Myocyte (in vitro differentiated cells): ENCODE measurements around the gene ERH. TPM values are rescaled to one million over a fixed set of nuclear protein-coding genes. Genes with fewer than 3 reads are reported as not detected.
"Not testable (repeated sequence)": the region's sequence is repeated elsewhere in the genome, so short reads cannot be mapped to it uniquely, and the experiment has no call there.

ENCODE experiments used
- DNase-seq: peaks from one replicate; pipeline ENCODE4 v3.0.0-alpha.2; 2012; ENCODE audit warnings: low read depth
- polyA plus RNA-seq: library from polyadenylated mRNA; unstranded; fragments of >200 nt; gene quantifications from one replicate; pipeline ENCODE4 v1.2.1, GENCODE V29; 2012; ENCODE audit warnings: missing spikeins
- total RNA-seq: library from RNA; depleted of rRNA; stranded (reverse); fragments of >200 nt; gene quantifications from 2 replicates; pipeline ENCODE4 v1.2.3, GENCODE V29; 2014

ERH gene
- 70.3 and 71.8 TPM in 2 replicates for total RNA-seq
- 179 TPM for polyA plus RNA-seq

DNA sequence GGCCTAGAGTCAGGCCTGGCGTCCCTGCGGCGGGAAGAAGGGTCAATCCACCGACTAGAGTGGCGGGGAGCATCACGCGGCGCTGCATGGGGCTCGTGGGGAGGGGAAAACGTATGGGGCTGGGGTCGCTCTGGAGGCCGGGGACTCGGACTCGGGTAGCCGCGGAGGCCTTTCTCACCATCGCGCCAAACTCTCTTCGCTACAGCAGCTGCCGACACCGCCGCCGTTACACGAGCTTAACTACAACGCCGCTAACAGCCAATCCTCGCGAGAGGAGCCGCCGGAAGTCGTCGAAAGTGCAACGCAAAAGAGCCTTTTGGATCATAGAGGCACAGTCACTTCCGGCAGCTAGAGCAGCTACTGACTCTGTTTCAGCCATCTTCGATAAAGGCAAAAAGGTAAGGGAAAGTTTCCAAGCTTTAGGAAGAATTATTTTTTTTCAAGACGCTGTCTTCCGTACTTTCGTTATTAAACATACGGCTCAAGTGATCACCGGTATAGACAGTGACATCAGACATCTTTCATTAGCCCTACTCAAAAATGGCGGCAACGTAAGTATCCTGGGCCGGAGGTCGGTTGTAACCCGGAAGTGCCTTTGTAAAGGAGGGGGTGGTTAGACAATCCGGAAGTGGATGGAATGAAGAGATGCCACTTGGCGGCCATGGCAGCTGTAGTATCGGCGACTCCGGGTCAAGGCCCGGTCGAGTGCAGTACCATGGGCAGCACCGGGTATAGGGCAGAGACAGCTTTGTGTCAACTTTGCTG lies at the start of gene ERH, which contains the start of gene SLC39A9:
Gene ERH, minus strand, starts transcription at position 247 of the 765 bp plus-strand sequence. Its CDS starts 66 bp downstream, at position 181.
Gene SLC39A9, plus strand, starts transcription at position 640 of the 765 bp plus-strand sequence. CDS start 678 bp downstream, outside the sequence.
- DNase-seq: peak; percentile 99

DNA sequence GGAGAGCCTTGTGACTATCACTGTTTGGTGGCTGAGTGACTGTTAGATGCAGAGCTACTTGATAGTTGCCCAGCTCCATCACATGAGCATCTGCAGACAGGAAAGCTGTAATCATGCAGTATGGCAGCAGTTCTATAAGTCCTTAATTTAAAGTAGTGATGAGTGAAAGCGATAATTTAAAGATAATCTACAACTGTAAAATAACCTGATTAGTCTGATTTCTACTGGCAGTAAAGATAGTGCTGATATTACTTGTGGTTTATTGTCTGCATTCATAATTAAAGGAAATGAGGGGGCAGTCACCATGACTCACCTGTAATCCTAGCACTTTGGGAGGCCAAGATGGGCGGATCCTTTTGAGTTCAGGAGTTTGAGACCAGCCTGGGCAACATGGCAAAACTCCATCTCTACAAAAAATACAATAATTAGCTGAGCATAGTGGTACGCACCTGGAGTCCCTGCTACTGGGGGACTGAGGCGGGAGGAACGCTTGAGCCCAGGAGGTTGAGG lies 45.3 kb upstream of the ERH start:
- DNase-seq: no peak

DNA sequence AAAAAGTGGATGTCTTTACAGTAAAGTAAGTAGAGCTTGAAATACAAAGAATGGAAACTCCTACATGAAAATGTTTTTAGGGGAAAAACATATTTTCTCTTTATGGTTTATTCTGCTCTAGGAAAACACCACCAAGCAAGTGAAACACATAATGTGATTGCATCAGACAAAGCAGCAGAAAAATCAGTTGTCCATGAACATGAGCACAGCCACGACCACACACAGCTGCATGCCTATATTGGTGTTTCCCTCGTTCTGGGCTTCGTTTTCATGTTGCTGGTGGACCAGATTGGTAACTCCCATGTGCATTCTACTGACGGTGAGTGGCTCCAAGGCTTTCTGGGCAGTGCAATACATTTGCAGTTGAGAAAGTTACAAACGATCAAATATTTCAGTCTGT lies 43.8 kb upstream of the ERH start:
- DNase-seq: peak; percentile 50

DNA sequence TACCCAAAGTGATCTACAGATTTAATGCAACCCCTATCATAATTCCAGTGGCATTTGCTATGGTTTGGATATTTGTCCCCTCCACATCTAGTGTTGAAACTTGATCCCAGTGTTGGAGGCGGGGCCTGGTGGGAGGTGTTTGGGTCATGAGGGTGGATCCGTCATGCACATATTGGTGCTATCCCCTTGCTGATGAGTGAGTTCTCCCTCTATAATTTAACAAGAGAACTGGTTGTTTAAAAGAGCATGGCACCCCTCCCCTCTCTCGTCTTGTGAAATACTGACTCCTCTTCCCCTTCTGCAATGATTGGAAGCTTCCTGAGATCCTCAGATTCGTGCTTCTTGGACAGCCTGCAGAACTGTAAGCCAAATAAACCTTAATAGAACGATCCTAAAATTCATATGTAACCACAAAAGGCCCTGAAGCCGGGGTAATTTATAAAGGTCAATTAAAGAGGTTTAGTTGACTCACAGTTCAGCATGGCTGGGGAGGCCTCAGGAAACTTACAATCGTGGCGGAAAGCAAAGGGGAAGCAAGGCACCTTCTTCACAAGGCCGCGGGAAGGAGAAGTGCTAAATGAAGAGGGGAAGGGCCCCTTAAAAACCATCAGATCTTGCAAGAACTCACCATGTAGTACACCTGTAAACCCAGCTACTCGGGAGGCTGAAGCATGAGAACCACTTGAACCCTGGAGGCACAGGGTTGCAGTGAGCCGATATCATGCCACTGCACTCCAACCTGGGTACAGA lies 41.6 kb upstream of the ERH start:
- no peak for DNase-seq

DNA sequence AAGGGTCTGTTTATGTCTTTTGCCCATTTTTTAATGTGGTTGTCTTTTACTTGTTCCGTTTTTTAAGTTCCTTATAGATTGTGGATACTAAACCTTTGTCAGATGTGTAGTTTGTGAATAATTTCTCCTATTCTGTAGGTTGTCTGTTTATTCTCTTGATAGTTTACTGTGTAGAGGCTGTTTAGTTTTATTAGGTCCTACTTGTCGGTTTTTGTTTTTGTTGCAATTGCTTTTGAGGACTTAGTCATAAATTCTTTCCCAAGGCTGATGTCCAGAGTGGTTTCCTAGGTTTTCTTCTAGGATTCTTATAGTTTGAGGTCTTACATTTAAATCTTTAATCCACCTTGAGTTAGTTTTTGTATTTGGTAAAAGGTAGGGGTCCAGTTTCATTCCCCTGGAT lies 34.3 kb upstream of the ERH start:
- no peak for DNase-seq

DNA sequence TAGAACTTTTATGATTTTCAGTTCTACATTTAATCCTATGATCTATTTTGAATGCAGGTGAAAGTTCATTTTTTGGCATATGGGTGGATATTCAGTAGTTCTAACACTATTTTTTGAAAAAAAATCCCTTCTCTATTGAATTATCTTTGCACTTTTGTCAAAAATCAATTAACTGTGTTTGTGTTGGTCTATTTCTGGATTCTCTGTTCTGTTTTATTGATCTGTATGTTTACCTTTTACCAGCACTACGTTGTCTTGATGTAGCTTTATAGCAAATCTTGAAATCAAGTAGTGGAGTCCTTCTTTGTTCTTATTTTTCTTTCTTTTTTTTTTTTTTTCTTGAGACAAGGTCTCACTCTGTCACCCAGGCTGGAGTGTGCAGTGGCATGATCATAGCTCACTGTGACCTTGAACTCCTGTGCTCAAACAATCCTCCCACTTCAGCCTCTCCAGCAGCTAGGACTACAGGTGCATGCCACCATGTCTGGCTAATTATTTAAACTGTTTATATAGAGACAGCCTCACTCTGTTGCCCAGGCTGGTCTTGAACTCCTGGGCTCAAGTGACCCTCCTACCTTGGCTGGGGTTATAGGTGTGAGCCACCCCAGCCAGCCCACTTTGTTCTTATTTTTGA lies 32.3 kb upstream of the ERH start:
- DNase-seq: no peak

DNA sequence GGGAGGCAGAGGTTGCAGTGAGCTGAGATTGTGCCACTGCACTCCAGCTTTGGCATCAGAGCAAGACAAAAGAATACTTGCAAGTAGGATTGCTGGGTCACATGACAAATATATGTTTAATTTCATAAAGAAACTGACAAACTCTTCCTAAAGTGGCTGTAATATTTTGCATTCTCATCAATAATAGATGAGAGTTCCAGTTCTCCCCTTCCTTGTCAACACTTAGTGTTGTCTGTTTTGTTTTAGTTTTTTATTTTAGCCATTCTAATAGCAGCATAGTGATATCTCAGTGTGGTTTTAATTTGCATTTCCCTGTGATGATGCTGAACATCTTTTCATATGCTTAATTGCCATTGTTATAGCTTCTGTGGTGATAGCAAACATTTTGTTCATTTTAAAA lies 31.5 kb upstream of the ERH start:
- DNase-seq: no peak

DNA sequence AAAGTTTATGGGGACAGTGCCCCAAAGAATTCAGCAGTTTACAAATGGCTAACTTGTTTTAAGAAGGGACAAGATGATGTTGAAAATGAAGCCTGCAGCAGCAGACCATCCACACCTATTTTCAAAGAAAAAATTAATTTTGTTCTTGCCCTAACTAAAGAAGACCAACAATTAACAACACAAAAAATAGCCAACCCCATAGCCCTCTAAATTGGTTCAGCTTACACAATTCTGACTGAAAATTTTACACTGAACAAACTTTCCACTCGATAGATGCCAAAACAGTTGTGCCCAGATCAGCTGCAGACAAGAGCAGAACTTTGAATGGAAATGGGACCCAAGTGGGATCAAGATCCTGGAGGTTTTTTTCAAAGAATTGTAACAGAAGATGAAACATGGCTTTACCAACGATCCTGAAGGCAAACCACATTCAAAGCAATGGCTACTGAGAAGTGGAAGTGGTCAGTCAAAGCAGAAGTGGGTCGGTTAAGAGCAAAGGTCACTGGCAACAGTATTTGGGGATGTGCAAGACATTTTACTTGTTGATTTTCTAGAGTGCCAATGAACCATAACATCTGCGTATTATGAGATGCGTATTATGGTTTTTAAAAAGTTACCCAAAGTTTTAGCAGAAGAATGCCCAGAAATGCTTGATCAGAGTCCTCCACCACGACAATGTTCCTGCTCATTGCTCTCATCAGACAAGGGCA lies 30.3 kb upstream of the ERH start:
- no peak for DNase-seq

DNA sequence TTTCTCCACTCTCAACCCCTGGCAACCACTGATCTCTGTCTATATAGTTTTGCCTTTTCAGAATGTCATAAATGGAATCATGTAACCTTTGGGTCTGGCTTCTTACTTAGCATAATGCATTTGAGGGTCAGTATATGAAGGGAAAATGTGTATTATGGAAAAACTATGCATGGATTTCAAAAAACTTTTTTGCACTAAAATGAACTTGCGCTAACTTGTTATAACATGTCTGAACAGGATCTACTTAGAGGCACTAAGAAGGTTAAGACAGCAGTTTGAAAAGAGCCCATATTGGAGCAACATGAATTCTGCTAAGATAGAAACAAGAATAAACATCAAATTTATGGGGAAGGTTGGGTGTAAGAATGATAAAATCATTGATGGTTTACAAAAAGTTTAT lies 29.5 kb upstream of the ERH start:
- DNase-seq: no peak

DNA sequence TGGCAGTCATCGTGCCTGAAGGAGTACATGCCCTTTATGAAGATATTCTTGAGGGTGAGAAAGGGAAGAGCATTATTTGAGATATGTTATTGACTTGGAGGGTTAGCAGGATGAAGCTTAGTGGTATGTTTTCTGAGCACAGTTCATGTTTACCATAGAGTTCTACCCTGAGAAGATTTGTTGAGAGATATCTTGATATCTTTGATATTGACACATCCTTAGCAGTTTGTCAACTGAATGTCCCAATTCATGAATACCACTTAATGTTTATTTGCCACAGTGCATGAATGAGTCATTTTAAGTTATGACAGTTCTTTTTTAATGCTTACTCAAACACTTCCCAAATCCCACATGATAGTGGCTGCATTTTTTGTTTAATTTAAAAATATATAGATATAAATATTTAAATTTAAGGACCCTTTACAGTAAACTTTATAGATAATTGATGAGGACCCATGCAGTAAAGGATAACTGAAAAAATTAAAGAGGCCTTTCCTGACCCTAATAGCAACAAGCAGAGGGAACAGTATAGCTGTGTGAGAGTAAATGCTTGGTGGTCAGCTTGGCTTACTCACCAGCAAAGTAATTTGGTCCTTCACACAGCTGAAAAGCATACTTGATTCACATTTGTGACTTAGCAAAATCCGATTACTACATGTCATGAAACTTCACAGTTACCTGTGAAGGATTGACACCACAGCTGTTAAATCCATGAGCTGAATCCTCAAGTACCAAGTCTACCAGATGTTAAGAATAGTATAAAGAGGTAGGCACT lies 26.2 kb upstream of the ERH start:
- DNase-seq: peak; percentile 61

DNA sequence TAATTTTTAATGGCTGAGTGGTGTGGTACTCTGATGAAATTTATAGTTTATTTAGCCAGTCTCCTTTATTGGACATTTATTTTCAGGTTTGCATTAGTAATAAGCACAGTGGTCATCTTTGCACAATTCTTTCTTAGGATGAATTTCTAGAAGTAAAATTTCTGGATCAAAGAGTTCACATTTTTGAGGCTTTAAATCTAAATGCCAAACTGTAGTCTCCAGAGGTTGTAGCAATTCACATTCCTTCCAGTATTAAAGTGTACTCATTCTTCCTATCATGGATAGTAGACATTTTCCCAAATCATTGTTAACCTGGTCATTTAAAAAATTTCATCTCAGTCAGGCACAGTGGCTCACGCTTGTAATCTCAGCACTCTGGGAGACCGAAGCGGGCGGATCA lies 25.2 kb upstream of the ERH start:
- no peak for DNase-seq

DNA sequence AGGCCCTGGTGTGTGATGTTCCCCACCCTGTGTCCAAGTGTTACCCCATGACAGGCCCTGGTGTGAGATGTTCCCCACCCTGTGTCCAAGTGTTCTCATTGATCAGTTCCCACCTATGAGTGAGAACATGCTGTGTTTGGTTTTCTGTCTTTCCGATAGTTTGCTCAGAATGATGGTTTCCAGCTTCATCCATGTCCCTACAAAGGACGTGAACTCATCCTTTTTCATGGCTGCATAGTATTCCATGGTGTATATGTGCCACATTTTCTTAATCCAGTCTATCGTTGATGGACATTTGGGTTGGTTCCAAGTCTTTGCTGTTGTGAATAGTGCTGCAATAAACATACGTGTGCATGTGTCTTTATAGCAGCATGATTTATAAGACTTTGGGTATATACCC lies 18.0 kb upstream of the ERH start:
- DNase-seq: not testable (repeated sequence)

DNA sequence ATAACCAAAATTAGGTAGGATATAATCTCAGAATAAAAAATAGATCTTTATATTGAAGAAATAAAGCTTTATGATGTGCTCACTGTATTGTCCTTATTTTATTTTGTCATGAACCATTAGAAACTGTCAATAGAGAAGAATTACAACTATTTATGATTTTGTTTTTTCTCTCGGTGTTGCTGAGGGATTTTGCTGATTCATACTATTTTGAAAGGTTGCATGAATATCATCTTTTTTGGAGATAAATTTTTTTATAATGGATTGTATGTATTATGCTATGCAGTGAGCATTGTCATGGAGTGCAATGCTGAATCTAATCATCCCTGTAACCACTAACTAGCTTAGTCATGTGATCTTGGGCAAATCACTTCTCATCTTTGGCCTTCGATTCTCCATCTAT lies 15.4 kb upstream of the ERH start:
- DNase-seq: no peak

DNA sequence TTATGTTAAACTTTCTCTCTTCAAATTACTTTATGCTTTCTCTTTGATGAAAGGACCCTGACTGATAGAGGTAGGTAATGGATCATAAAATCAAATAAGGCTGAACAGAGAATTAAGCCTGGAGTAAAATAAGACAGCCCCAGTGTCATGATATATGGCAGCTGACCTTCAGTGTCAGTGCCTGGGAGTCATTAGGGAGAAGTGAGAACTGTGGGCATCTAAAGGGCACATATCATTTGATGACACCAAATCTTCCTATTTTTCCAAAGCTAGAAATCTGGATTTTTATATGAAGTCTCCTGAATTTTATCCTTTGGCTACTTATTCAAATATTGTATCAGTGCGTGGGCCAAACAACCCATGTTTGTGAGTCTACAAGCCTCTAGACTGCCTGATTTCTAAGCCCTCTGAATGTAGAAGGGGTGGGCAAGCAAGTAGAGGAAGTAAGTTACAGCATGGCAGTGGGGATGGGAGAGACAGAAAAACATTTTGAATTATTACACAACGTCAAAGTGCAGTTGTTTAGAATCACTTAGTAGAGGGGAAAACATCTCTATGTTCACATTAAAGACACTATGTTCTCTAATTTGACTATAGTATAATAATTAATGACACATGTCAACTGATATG lies 10.3 kb upstream of the ERH start:
- DNase-seq: no peak

DNA sequence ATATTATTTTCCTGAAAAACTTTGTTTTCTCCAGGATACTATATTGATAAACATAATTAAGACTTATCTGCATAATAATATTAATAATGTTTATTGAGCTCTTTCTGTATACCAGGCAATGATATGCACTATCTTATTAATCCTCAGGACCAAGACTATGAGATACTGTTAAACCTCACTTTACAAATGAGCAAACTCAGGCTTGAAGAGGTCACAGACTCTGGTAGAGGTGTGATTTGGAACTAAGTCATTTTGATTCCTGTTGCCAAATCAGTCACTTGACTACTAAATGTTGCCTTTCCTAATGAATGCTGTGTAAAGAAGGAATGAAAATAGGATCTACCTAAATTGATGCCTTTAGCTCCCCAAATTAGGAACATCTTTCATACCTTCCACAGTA lies 7.7 kb upstream of the ERH start:
- DNase-seq: no peak

DNA sequence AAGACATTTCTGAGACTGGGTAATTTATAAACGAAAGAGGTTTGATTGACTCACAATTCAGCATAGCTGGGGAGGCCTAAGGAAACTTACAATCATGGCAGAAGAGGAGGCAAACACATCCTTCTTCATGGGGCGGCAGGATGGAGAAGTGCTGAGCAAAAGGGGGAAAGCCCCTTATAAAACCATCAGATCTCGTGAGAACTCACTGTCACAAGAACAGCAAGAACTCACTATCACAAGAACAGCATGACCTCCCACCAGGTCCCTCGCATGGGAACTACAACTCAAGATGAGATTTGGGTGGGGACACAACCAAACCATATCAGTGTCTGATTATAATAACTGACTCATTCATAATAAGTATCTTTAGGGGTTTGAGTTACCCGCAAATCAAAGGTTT lies 6.8 kb upstream of the ERH start:
- DNase-seq: no peak

DNA sequence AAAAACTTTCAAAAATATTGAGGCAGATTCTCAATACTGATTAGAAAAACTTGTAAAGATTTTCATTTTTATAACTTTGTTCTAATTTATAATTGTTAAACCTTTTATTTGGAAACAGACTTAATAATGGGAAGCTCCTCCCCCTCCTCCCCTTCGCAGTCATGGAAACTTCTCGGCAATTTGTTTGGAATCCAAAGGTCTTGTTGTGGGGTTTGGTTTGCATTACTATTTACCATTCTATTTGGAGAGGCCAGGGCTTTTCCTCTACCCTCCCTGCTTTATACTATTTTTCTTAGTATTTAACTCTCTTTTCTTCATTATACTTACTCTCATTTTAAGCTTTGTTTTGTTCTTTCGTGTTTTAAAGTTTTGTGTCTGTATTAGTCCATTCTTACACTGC lies 6.4 kb upstream of the ERH start:
- DNase-seq: no peak

DNA sequence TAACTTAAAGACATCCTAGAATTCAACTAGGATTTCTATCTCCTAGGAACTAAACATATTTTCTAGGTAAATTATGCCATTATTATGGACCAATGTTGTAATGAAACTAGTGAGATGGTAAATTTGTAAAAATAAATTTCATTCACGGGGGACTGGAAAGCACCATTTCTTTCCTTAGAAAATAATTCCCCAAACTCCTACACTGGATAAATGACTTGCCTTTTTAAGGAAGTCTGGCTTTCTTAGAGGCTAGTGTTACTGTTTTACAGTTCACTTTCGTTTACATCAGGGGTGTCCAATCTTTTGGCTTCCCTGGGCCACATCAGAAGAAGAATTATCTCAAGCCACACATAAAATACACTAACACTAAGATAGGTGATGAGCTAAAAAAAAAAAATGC lies 3.7 kb upstream of the ERH start:
- no peak for DNase-seq

DNA sequence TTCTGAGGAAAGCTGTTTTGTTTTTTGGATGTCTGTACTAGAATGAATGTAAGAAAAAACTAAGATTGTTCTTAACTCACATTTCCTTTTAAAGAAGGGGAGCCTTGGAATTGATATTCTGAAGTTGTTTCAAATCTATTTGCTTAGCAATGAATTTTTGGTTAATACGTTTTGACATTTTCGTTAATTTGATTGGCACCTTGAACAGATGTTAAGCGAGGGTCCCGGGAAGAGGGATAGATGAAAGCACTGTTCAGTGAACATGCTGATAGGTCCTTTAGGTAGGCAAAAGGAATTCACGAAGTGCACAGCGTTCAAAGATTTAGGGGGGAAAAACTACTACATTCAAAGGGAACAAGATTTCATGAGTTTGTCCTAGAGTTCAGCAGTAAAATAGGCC lies 2.1 kb upstream of the ERH start:
- no peak for DNase-seq

DNA sequence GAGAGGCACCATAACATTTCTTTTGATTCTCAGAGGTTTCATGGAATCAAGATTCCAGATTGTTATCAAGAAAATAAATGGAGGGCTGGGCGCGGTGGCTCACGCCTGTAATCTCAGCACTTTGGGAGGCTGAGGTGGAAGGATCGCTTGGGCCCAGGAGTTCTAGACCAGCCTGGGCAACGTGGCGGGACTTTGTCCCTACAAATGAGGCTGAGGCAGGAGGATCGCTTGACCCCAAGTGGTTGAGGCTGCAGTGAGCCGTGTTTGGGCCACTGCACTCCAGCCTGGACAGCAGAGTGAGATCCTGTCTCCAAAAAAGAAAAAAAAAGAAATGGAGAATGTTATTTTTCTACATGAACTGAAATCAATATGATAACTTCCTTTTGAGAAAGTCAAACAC lies 1.7 kb upstream of the ERH start:
- no peak for DNase-seq
